ENCODE results near the gene C15orf61.

GRCh38 chr15:67551207-67551743 lies 30.3 kb downstream of the C15orf61 start:
- TF ChIP-seq CTCF (IDR thresholded peaks at IDR 0.05) (no peak), POLR2A (IDR thresholded peaks at IDR 0.05) (no peak), EP300 (IDR thresholded peaks at IDR 0.05) (no peak)

All from tibial nerve (tissue), 4 donors.